SH-SY5Y (cell line): Measurements from ENCODE around the gene CCDC78.

Experiments used
- GATA2 ChIP-seq: IDR thresholded peaks from 2 replicates; pipeline ENCODE4 v1.6.1; 2011; ENCODE audit warnings: mild to moderate bottlenecking, low read depth, low read length
- GATA3 ChIP-seq: IDR thresholded peaks from 2 replicates; pipeline ENCODE4 v1.6.1; 2011; ENCODE audit warnings: low read depth, mild to moderate bottlenecking, low read length, moderate library complexity

GRCh38 chr16:700684-701584 is 25.3 kb downstream of the CCDC78 start:
- no peak for TF ChIP-seq GATA2
- TF ChIP-seq GATA3 = no peak
